Measurements from ENCODE around the gene NAGLU.
"Not testable (repeated sequence)": the region's sequence is repeated elsewhere in the genome, so short reads cannot be mapped to it uniquely, and the experiment has no call there.

The NAGLU gene

GRCh38 chr17:42521666-42522262 lies 14.3 kb upstream of the NAGLU start:
- DNase-seq, result no peak

GRCh38 chr17:42522263-42522790 lies 13.7 kb upstream of the NAGLU start:
- DNase-seq, result no peak

- no peak for DNase-seq
Measured at GRCh38 chr17:42522798-42523278, 13.2 kb upstream of the NAGLU start.

GRCh38 chr17:42525221-42525620 lies 10.8 kb upstream of the NAGLU start:
- DNase-seq, result peak; percentile 88

- peak; percentile 68 for DNase-seq
Measured at GRCh38 chr17:42526031-42526444, 10.0 kb upstream of the NAGLU start.

GRCh38 chr17:42527932-42528331 lies 8.1 kb upstream of the NAGLU start:
- no peak for DNase-seq

- no peak for DNase-seq
Measured at GRCh38 chr17:42529061-42529460, 7.0 kb upstream of the NAGLU start.

GRCh38 chr17:42530952-42531454 lies 5.0 kb upstream of the NAGLU start:
- no peak for DNase-seq

- DNase-seq, result no peak
Measured at GRCh38 chr17:42531455-42532354, 4.3 kb upstream of the NAGLU start.

GRCh38 chr17:42535155-42536047 lies 640 bp upstream of the NAGLU start:
- DNase-seq, result no peak

GRCh38 chr17:42536372-42537155 lies 523 bp downstream of the NAGLU start:
- DNase-seq, result peak; percentile 72

- no peak for DNase-seq
Measured at GRCh38 chr17:42537156-42537805, 1.2 kb downstream of the NAGLU start.

- DNase-seq, result no peak
Measured at GRCh38 chr17:42537826-42538451, 1.9 kb downstream of the NAGLU start.

GRCh38 chr17:42538482-42538881 lies 2.4 kb downstream of the NAGLU start:
- DNase-seq, result no peak

- DNase-seq, result not testable (repeated sequence)
Measured at GRCh38 chr17:42540558-42540957, 4.5 kb downstream of the NAGLU start.

- no peak for DNase-seq
Measured at GRCh38 chr17:42541041-42541833, 5.2 kb downstream of the NAGLU start.

GRCh38 chr17:42543190-42544079 lies 7.4 kb downstream of the NAGLU start:
- no peak for DNase-seq

- DNase-seq, result no peak
Measured at GRCh38 chr17:42544874-42545283, 8.8 kb downstream of the NAGLU start.

Data from fibroblast of skin of right quadriceps (primary cell).